HG02870 (cell line): ENCODE results near the gene KLHL6.

Experiments used
- ATAC-seq: cut with Tn5 transposase; IDR thresholded peaks from one replicate; pipeline ENCODE4 v1.9.1; 2021; ENCODE audit warnings: mild to moderate bottlenecking, moderate library complexity; ENCODE audit not compliant: unreplicated experiment

The KLHL6 gene, protein sequence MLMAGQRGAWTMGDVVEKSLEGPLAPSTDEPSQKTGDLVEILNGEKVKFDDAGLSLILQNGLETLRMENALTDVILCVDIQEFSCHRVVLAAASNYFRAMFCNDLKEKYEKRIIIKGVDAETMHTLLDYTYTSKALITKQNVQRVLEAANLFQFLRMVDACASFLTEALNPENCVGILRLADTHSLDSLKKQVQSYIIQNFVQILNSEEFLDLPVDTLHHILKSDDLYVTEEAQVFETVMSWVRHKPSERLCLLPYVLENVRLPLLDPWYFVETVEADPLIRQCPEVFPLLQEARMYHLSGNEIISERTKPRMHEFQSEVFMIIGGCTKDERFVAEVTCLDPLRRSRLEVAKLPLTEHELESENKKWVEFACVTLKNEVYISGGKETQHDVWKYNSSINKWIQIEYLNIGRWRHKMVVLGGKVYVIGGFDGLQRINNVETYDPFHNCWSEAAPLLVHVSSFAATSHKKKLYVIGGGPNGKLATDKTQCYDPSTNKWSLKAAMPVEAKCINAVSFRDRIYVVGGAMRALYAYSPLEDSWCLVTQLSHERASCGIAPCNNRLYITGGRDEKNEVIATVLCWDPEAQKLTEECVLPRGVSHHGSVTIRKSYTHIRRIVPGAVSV

DNA sequence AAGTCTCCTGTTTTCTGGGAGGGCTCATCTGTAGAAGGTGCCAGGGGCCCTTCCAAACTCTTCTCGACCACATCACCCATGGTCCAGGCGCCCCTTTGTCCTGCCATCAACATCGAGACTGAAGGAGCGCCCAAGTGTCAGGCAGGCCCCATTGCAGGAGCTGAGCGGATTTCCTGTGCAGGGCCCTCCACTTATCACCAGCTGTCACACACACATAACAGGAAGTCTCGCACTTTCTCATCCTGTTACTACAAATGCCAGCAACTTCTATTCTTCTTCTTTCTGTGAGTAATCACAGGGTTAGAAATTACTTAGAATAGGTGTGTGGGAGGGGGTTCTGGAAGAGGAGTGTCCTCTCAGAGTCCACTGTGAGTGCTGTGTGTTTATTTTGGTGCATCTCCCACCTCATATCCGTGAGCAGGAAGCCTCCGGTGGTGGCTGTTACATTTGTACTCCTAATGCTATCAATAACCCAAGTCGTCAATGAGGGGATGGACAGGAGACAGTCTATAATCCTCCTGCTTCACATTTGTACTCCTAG, at the start of gene KLHL6:
Gene KLHL6, minus strand, starts transcription at position 166 of the 541 bp plus-strand sequence. Its CDS starts 53 bp downstream, at position 113.
- ATAC-seq, result peak; percentile 79

DNA sequence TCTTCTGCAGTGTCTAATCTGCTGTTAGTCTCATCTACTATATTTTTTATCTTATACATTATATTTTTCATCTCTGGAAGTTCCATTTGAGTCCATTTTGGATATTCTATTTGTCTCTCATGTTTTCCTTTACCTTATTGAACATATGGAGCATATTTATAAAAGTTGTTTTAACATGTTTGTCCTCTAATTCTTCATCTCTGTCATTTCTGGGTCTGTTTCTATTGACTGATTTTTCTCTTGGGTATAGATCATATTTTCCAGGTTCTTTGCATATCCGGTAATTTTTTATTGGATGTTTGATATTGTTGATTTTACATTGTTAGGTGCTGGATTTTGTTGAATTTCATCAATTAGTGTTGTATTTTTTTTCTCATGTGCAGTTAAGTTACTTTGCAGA, 42.5 kb upstream of the KLHL6 start:
- no peak for ATAC-seq

DNA sequence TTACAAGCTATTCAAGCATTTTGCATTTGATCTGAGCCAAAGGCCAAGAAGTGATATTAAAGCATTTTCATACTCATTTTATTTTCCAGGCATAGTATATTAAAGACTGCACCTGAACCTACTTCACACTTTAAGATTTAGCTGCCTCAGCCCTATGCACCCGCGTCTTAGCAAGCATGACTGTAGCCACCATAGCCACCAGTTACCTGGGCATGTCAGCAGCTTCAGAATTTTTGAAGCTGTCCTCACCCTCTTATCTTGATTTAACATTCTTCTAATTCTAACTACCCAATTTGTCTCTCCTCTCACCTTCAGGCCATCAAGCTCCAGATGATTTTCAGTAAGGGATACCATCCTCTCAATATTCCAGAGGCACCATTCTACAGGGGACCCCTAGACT, 39.1 kb upstream of the KLHL6 start:
- no peak for ATAC-seq

DNA sequence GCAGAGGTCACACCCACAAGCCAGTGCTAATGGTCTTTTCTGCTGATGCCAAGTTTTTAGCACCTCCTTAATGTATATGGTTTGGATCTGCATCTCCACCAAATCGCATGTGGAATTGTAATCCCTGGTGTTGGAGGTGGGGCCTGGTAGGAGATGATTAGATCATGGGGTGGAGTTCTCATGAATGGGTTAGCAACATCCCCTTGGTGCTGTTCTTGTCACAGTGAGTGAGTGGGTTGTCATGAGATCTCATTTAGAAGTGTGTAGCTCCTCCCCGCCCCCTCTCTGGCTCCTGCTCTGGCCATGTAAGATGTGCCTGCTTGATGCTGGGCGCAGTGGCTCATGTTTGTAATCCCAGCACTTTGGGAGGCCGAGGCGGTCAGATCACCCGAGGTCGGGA, 37.3 kb upstream of the KLHL6 start:
- ATAC-seq, result no peak

DNA sequence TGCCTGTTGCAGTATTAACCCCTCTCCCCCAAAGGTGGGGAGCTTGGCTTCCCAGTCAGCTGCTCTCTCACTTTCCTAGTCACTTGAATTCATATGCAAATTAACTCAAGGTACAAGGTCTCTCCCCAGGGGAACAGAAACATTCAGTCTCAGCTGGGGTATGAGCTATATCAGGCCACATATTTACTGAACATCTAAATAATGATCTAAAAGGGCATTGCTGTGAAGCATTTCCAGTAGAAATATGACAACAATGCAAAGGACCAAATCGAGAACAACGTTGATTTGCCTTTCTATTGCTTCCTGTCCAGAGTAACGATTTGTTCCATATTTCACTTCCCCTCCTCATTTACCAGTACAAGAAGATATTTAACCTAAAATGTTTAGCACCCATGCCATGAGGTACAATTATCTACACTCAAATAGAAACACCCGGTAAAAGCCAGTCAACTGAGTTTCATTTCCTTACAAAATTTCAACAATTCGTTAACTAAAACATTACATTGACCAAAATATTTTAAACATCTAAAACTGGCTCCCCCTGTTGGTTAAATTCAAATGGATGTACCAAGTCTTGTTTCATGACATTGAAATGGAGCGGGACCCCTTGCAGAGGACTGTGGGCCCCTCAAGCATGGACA, 36.5 kb upstream of the KLHL6 start:
- ATAC-seq, result peak; percentile 88

DNA sequence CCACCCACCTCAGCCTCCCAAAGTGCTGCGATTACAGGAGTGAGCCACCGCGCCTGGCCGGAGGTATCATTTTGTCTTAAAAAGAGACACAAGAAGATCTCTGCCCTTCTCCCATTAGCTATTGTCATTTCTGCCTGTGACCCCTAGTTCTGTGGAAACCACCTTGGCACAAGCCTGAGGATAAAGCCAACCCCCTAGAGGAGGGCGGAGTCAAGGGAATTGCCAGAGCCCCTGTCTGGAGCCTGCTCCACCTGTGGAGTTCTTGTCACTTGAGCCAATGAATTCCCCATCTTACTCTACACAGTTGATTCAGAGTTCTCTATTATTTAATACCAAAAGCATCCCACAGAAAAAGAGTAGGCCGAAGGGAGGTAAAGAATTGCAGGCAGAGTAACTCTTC, 34.9 kb upstream of the KLHL6 start:
- ATAC-seq, result no peak

DNA sequence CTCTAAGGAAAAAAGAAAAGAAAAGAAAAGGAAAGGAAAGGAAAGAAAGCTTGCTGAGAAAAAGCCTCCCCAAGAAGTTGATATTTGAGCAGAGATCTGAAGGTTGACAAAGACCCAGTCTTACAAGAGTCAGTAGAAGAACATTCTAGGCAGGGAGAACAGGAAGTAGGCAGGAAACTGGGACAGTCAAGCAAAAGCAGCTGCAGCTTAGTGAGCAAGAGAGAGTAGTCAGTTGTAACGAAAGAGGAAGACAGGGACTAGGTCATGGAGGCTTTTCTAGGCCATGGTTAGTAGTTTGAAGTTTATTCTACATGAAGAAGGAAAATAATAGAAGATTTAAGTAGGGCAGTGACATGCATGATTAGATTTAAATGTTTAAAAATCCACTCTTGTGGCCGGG, 31.8 kb upstream of the KLHL6 start:
- no peak for ATAC-seq

DNA sequence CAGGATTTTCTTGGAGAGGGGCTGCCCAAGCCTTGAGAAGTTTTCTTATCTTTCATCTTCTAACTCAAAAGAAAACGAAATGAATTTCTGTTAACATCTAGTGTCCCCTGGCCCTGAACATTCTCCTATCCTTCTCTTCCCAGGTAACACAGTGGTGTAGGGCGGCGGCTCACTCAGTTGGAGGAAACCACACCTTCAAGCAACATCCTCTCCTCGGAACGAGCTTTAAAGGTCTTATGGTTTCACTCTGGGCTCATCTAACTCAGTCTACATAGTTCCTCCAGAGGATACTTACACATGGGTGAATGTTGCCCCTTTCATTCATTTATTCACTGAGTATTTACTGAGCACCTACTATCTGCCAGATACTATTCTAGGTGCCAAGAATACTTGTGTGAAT, 31.0 kb upstream of the KLHL6 start:
- no peak for ATAC-seq

DNA sequence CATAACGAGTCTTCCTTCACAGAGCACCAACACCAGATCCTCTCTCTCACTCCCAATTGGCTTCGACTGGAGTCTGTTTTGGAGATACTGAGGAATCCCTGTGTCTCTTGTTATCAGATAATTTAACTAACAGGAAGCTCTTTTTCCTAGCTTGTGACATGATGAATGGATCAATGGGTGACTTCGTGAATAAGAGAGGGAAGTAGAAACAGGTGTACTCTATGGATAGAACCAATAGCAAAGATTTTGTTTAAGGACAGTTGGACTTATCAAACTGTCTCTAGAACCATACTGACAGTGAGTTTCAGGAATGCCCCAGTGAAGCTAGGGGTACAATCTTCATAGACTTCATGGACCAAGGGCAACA, 29.4 kb upstream of the KLHL6 start:
- ATAC-seq, result no peak

DNA sequence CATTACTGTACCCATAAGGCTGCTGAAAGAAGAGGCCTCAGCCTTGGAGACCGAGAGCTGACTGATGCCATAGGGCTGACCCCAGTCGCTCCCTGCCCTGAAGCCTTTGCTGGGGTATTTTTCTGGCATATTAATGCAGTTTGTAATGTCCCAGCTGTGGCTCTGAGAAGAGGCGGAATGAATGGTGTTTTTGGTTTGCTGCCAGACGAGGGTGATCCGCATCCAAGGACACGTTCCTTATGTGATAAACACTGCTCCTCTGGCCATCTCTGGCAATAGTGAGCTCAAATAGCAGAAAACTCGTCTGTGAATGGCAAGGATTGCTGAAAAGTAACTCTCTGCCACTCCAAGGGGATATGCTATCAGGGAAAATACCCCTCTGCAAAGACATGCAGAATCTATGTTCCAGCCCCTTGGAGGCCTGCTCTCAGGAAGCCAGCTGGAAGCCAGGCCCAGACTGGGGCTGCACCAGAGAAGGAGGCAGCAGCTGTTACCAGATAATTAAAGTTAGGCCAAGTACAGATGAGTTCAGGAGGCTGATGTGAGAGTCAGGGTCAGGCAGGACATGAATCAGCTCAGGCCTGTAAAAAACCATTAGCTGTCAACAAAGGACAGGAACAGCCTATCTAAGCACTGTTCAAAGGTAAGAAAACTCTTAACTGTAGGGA, 28.9 kb upstream of the KLHL6 start:
- no peak for ATAC-seq

DNA sequence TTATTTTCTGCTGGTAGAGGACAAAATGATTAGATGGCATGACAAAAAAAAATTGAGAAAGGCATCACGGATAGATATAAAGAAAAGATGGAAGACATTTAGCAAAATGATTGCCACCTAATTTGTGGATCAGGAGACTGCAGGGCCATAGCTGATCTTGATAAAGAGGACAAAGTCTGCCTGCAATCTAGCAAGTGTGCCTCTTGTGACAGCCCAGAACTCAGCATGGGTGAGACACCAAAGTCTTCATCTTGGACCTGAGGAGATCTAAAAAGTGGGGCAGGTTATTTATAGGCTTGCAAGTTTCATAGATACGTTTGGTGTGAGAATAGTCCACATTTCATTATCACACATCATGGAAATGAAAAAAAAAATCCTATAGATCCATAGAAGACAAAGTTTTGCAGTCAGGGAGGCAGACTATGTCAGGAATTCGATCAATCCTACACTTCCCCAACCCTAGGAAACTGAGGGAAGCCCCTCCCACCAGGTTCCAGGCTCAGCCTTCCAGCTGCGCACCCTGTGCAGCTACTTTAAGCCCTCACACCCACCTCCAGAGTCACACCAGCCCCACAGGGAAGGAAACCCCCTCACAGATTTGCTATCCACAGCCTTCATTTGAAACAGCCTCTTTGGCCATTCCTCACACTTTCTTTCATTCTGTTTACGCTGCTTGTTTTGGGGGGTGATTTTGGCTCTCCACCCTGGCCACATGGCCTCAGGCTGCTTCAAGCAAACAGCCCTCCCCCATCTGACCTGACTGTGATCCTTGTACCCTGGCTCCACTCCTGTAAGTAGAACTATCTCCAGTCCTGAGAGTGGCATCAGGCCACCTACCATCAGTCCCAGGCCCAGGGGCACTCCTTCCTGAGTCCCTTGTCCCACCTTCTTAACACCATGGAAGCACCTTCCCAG, 28.1 kb upstream of the KLHL6 start:
- ATAC-seq, result no peak

DNA sequence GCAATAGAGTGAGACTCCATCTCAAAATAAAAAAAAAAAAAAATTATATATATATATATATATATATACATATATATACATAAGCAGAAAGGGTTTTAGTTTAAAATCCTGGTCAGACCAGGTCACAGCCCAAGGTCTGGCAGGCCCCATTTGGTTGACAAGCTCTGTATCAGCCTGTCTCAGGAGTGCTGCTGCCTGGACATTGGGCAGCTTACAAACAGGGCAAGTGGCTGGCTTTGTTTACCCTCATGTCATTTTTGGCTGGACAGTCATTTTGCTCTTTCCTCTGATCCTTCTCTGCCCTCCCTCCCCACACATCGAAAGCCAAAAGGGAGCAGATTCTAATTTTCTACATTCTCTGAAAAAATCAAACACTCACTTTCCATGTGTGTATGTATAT, 26.7 kb upstream of the KLHL6 start:
- ATAC-seq, result no peak

DNA sequence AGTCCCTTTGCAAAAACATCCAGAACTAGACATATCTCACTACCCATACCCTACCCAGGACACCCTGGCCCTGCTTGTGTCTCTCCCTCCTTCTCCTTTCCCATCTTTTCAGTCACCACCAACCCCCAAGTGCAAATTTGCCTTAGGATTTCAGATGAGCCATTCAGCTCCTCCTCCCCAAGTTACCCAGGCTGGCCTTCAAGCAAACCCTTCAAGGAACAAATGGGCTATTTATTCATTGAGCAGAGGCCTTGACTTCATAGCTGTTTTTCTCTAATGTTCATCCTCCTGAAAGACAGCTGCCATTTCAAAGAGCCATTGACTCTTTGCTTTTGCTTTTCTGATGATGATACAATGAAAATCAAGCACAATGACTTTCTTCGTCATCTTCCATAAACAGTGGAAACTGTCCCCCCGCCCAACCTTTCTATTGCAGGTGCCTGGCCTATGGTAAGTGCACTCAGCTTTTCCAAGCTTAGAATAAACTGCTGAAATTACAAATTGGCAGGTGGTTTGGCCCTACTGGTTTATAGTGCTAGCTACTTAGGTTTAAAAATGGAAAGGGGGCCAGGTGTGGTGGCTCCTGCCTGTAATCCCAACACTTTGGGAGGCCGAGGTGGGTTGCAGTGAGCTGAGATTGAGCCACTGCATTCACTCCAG, 26.1 kb upstream of the KLHL6 start:
- ATAC-seq, result no peak

DNA sequence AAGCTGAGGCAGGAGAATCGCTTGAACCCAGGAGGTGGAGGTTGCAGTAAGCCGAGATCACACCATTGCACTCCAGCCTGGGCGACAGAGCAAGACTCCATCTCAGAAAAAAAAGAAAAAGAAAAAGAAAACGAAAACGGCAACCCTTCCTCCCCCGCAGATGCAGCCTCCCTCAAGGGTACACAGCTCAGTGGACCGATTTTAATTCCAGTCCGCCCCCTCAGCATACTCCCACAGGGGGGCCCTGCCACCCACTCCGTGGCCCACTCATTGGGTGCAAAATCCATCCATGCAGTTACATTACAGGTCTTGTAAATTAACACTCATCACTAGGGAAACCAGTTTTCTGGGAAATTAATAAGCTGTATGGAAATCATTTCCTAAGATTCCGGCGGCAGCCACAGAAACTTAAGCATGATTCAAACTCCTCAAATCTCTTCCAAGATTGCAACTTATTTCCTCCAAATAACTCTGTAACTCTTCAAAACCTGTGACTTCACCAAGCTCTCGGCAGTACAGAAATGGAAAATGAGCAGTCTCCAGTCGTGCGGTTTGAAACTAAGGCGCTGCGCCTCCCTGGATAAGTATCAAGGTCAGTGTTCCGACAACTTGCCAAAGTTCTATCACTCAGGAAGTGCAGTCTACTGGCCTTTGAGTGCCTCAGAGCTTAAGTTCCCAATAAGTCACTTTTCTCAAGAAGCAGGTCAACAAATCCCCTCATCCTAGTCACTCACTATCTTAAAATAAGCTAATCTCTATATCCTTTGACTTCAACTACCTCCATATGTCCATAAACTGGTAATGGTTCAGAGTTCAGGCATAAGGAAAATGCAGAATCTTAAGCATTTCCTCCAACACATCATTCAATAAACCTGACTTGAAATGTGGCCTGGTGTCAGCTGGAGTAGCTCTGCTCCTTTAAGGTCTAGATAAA, 24.7 kb upstream of the KLHL6 start:
- no peak for ATAC-seq

DNA sequence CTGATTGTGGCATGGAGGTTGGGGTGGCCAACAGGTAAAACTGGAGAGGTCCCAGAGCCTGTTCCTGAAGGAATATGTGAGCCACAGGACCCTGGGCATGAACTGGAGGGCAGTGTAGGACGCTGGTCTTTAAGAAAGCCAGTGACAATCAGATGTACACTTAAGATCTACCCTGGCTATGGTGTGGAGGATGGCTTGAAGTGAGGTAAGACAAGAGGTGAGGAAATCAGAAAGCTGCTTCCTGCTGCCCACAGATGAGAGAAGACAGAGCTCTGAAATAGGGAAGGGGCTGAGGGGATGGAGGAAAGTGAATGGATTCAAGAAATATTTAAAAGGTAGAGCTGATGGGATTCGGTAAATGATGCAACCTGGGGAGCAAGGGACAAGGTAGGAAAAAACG, 22.7 kb upstream of the KLHL6 start:
- ATAC-seq, result no peak

DNA sequence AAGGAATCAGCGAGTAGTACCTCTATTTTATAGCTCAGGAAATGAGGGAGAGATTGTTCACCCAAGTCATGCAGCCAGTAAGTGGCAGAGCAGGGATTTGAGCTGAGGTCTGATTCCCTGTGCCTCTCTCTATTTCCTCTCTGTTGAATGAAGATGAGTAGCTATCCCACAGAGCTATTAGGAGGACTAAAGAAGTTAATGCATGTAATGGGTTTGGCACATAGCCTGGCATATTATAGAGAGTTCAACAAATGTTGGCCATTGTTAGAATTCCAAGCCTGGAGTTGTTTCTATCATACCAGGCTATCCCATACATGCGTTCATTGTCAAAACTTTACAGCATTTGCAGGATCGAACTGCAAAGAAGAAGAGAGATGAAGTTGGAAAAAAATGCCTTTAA, 21.8 kb upstream of the KLHL6 start:
- no peak for ATAC-seq

DNA sequence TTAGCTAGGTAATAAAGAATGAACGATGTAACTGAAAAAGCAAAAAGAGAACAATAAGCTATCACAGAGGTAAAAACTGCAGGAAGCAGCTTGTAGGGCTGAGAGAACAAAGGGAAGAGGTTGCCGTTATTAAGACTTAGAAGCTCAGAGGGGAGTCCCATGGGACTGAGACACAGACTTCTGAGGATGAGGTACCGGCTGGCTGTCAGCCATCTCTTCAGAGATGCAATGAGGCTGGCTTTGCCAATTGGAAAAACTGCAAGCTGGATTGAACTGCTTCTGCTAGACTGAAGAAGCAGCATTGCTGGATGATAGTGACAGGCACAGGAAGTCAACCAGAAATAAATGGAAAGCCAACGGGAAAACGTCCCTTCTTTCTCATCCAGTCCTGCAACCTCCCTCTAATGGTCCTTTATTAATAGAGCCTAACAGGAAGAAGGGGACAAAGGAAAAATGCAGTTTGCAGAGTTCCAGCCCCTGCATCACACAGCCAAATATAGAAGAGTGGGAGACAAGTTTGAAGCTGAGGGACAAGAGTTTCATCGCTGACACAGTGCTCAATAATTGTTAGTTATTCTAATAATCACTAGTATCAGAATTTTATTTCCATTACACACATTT, 21.1 kb upstream of the KLHL6 start:
- no peak for ATAC-seq

DNA sequence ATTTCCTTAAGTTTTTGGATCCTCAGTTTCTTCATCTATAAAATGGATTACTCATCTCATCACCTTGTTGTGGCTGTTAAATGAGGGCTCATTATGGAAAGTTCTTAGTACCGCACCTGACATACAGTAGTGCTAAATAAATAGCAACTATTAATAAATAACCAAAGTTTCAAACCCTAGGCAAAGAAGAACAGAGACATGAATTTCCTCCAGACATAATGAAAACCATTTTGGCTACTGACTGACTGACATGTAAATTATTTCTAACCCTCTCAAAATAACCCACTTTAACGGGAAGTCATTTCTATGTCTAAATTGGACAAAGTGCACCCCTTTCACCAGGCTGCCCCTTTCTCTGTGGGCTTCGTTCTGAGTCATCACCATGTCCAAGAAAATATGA, 17.4 kb upstream of the KLHL6 start:
- ATAC-seq, result no peak
